NCI-H2196 (cell line): ENCODE data around the gene CEP70.
A peak's percentile ranks its signal among the peaks of the same experiment; 100 is the strongest.
"Not testable (repeated sequence)": the region's sequence is repeated elsewhere in the genome, so short reads cannot be mapped to it uniquely, and the experiment has no call there.

Experiments
- DNase-seq: peaks from one replicate; lab custom pipeline; 2025; ENCODE audit not compliant: unreplicated experiment; lab: John Stamatoyannopoulos, UW

The CEP70 gene

DNA sequence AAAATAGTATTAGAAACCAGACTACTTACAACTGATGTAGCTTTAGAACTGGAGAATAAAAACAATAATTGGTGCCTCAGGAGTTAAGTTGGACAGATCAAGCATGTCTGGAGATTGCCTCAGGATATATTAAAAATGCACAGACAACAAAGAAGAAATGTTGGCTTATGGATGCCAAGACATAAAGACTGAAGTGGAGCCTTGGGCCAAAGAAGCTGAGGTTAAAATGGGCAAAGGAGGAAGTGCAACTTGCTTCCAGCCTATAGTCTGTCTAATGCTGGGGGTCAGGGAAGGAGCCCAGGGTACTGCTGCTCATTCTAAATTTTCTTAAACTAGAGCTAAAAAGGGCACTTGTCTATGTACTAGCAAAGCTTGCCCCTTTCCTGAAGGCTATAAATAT, 82.1 kb downstream of the CEP70 start:
- no peak for DNase-seq

DNA sequence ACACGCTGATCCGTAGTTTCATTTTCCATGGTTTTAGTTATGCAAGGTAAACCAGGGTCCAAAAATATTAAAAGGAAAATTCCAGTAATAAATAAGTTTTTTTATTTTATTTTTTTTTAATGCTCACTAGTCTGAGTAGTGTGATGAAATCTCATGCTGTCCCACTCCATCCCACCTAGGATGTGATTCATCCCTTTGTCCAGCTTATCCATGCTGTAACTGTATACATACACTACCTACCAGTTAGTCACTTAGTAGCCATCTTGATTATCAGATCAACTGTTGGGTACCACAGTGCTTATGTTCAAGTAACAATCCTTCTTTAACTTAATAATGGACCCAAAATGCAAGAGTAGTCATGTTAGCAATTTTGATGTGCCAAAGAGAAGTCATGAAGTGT, 84.5 kb downstream of the CEP70 start:
- no peak for DNase-seq

DNA sequence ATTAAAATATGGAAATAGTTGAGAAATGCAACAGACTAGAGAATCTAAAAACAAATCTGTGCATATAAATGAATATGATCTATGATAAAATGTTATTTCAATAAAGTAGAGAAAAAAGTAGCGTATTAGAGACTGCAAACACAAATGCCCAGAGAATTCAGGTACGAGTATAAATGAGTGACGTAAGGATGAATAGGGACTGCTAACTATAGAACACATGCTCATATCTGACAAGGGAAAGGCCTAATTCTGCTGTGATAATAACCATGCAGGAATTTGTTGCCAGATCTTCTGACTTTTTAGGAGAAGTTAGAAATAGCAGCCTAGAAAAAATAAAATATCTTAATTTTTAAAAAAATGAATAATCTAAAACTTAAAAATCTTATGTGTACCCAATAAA, 86.5 kb downstream of the CEP70 start:
- DNase-seq = no peak

GRCh38 chr3:138498991-138499390, 95.1 kb downstream of the CEP70 start:
- DNase-seq = no peak

GRCh38 chr3:138497851-138498250, 96.2 kb downstream of the CEP70 start:
- no peak for DNase-seq

- no peak for DNase-seq
Observed at GRCh38 chr3:138497021-138497420, 97.0 kb downstream of the CEP70 start.

GRCh38 chr3:138496436-138496835, 97.6 kb downstream of the CEP70 start:
- no peak for DNase-seq

GRCh38 chr3:138495638-138496037, 98.4 kb downstream of the CEP70 start:
- DNase-seq = not testable (repeated sequence)

- no peak for DNase-seq
Observed at GRCh38 chr3:138494607-138494929, 99.5 kb downstream of the CEP70 start.

DNA sequence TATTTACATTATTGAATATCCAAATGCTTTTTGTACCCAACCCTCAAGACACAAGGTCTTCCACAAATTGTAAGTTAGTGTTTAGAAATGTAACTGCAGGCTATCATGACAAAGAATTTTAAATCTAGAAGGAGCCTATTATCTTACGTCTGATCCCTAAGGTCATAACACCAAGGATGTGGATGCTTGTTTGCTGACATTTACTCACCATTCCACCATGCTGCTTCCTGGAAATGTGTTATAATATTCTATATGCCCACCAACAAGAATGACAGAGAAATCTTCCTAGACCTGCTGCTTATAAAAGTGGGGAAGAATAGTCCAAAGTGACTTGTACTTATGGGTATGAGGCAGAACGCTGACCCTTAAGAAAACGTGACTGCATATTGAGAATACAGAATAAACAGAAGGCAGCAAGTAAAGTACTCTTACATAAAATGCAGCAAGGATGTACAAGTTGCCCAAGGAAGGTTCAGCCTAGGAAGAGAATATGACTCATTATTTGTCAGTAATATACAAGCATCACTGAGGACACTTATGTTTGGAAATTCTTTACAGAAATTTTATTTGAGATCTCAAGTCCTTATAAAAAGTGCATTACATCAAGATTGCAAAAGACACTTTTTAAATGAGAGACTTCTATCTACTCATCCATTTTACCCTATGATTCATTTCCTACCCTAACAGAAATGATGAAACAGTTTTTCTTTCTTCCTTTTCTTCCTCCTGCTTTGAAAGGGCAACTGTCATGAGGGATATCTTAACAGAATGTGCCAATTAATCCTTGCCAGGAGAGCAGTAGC, 100.1 kb downstream of the CEP70 start:
- no peak for DNase-seq

DNA sequence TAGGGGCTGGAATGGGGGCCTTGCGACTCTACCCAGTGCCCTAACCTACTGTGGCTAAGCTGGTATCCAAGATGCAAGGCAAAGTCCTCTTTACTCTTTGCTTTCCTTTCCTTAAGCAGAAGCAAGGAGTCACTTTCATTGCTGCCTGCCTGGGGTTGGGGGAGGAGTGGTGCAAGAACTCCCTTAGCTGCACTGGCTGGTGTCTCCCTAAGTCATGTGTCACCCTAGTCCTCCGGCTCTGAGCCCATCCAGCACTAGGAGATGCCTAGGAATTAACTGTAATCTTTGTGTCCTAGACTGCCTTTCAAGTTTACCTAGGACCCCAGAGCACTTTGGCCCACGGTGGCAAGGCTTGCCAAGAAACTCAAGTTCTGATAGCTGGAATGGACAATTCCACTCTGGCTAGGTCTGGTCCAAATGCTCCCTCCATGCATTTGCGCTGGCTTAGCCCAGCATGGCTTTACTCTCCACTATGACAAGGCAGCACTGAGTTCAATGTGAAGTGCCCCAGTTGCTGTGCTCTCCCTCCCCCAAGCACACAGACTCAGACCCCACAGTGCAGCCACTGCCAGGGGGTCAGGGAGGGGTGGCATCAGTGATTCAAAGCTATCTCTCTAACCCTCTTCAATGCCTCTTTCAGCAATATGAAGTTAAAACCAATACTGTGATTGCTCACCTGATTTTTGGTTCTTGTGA, 100.9 kb downstream of the CEP70 start:
- no peak for DNase-seq

- DNase-seq = no peak
Observed at GRCh38 chr3:138491971-138492370, 102.1 kb downstream of the CEP70 start.

GRCh38 chr3:138486580-138486979, 107.5 kb downstream of the CEP70 start:
- not testable (repeated sequence) for DNase-seq

- not testable (repeated sequence) for DNase-seq
Observed at GRCh38 chr3:138484672-138485071, 109.4 kb downstream of the CEP70 start.

- peak; percentile 21 for DNase-seq
Observed at GRCh38 chr3:138479438-138479863, 114.6 kb downstream of the CEP70 start.

GRCh38 chr3:138477801-138478200, 116.3 kb downstream of the CEP70 start:
- no peak for DNase-seq

DNA sequence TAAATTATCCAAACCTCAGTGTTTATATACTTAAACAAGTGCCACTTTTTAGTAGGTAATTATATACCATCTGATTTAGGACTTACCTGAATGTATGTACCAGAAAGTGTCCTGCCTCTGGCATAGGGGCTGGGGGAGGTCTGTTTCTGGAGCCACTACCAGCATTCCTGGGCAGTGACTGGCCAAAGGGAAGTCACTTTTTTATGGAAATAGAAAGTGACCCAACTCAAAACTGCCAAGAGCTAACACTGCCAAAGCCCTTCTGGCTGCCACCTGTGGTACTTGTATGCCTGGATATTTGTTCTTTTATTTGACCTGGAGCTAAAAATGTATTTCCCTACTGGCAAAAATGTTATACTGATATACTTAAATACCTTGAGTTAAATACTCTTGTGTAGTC, 116.9 kb downstream of the CEP70 start:
- no peak for DNase-seq

GRCh38 chr3:138476526-138476925, 117.5 kb downstream of the CEP70 start:
- no peak for DNase-seq

GRCh38 chr3:138474163-138474562, 119.9 kb downstream of the CEP70 start:
- DNase-seq = no peak

- no peak for DNase-seq
Observed at GRCh38 chr3:138473391-138473790, 120.7 kb downstream of the CEP70 start.

GRCh38 chr3:138472141-138472825, 121.8 kb downstream of the CEP70 start:
- DNase-seq = no peak

- no peak for DNase-seq
Observed at GRCh38 chr3:138471481-138471880, 122.6 kb downstream of the CEP70 start.
